IMR-90 (cell line): Measurements from ENCODE around the gene TIMM10. TPM values are rescaled to one million over a fixed set of nuclear protein-coding genes. Genes with fewer than 3 reads are reported as not detected.

Source experiments
- ATAC-seq: fragments of 200-7000 bp; cut with Tn5 transposase; 2 replicates; pipeline ENCODE4 v1.9.1; 2020; ENCODE audit warnings: low read depth, mild to moderate bottlenecking, moderate library complexity
- BruUV-seq: library from RNA; stranded (reverse); fragments of 400-500 nt; replicated peaks from 2 replicates; lab custom pipeline; 2021; lab: Mats Ljungman, UMichigan
- CTCF ChIA-PET: fragments of 300-600 bp; formaldehyde crosslinking; extraction: SDS; loops from one replicate; lab custom pipeline; 2021; ENCODE audit warnings: antibody characterized with exemption; lab: Yijun Ruan, JAX
- POLR2A ChIA-PET: fragments of 300-600 bp; sonication (Branson Sonifier 250); formaldehyde crosslinking; loops from one replicate; lab custom pipeline; 2022; ENCODE audit warnings: antibody characterized with exemption; ENCODE audit not compliant: unreplicated experiment; lab: Charles Lee
- DNase-seq: peaks from one replicate; pipeline ENCODE4 v3.0.0; 2013
- H2AFZ ChIP-seq: replicated peaks from 2 replicates; pipeline ENCODE3; 2013; ENCODE audit warnings: low read length, mild to moderate bottlenecking; ENCODE audit not compliant: poor library complexity
- H2AK5ac ChIP-seq: 2 replicates; pipeline ENCODE4 v1.6.1; 2013; ENCODE audit warnings: low read depth, low read length, inconsistent platforms
- H2AK9ac ChIP-seq: replicated peaks from 2 replicates; pipeline ENCODE3; 2013; ENCODE audit warnings: mild to moderate bottlenecking, low read depth, low read length, moderate library complexity; ENCODE audit not compliant: poor library complexity
- H2BK120ac ChIP-seq: 2 replicates; pipeline ENCODE4 v1.6.1; 2013; ENCODE audit warnings: low read depth, low read length, inconsistent platforms
- H2BK15ac ChIP-seq: 3 replicates; pipeline ENCODE4 v1.6.1; 2013; ENCODE audit warnings: low read depth, low read length, inconsistent platforms
- H2BK20ac ChIP-seq: 2 replicates; pipeline ENCODE4 v1.6.1; 2013; ENCODE audit warnings: low read depth, mild to moderate bottlenecking, inconsistent platforms, low read length, moderate library complexity
- H2BK5ac ChIP-seq: 2 replicates; pipeline ENCODE4 v1.6.1; 2013; ENCODE audit warnings: mild to moderate bottlenecking, low read depth, low read length, inconsistent platforms; ENCODE audit not compliant: poor library complexity, severe bottlenecking
- H3K14ac ChIP-seq: replicated peaks from 2 replicates; pipeline ENCODE4 v1.6.1; 2013; ENCODE audit warnings: low read depth, low read length, inconsistent platforms
- H3K18ac ChIP-seq: 2 replicates; pipeline ENCODE4 v1.6.1; 2013; ENCODE audit warnings: low read depth, low read length, control low read depth
- H3K23ac ChIP-seq: 2 replicates; pipeline ENCODE4 v1.6.1; 2013; ENCODE audit warnings: low read depth, low read length, inconsistent platforms
- H3K27ac ChIP-seq: 2 replicates; pipeline ENCODE4 v1.5.1; 2013; ENCODE audit warnings: mild to moderate bottlenecking, control low read depth, low read length; ENCODE audit not compliant: insufficient read depth
- H3K27me3 ChIP-seq: 2 replicates; pipeline ENCODE4 v1.6.1; 2013; ENCODE audit warnings: low read length; ENCODE audit not compliant: control insufficient read depth, insufficient read depth
- H3K36me3 ChIP-seq: 2 replicates; pipeline ENCODE4 v1.6.1; 2013; ENCODE audit warnings: low read length, mixed read lengths; ENCODE audit not compliant: control insufficient read depth, insufficient read depth
- H3K4ac ChIP-seq: 2 replicates; pipeline ENCODE4 v1.6.1; 2013; ENCODE audit warnings: low read depth, low read length, inconsistent platforms
- H3K4me1 ChIP-seq: 2 replicates; pipeline ENCODE4 v1.6.1; 2013; ENCODE audit warnings: low read length, mixed read lengths; ENCODE audit not compliant: control insufficient read depth, insufficient read depth
- H3K4me2 ChIP-seq: 2 replicates; pipeline ENCODE4 v1.6.1; 2013; ENCODE audit warnings: low read depth, mild to moderate bottlenecking, control low read depth, low read length, moderate library complexity
- H3K4me3 ChIP-seq: 2 replicates; pipeline ENCODE4 v1.5.1; 2013; ENCODE audit warnings: low read depth, mild to moderate bottlenecking, control low read depth, low read length, moderate library complexity; ENCODE audit not compliant: insufficient read depth
- H3K56ac ChIP-seq: 2 replicates; pipeline ENCODE4 v1.6.1; 2013; ENCODE audit warnings: low read length, inconsistent platforms; ENCODE audit not compliant: insufficient read depth; ENCODE audit errors: extremely low read depth
- H3K79me1 ChIP-seq, 2 experiments: 2 replicates each; pipeline ENCODE4 v1.6.1; 2013; ENCODE audit warnings: low read length in 2 of 2, inconsistent platforms in 1 of 2, low read depth in 1 of 2
- H3K9ac ChIP-seq: 2 replicates; pipeline ENCODE4 v1.6.1; 2013; ENCODE audit warnings: low read depth, low read length, control low read depth
- H3K9me1 ChIP-seq: 2 replicates; pipeline ENCODE4 v1.6.1; 2013; ENCODE audit warnings: low read length, inconsistent platforms; ENCODE audit not compliant: insufficient read depth
- H3K9me3 ChIP-seq: 2 replicates; pipeline ENCODE4 v1.6.1; 2013; ENCODE audit warnings: low read length; ENCODE audit not compliant: control insufficient read depth, insufficient read depth
- H4K20me1 ChIP-seq: 2 replicates; pipeline ENCODE4 v1.6.1; 2013; ENCODE audit warnings: low read length, inconsistent platforms; ENCODE audit not compliant: insufficient read depth
- H4K5ac ChIP-seq: 2 replicates; pipeline ENCODE4 v1.6.1; 2013; ENCODE audit warnings: mild to moderate bottlenecking, low read depth, low read length, control low read depth
- H4K8ac ChIP-seq, 2 experiments: 2 replicates each; pipeline ENCODE4 v1.6.1; 2013; ENCODE audit warnings: low read depth in 2 of 2, low read length in 2 of 2, control low read depth in 1 of 2, inconsistent platforms in 1 of 2
- H4K91ac ChIP-seq: 2 replicates; pipeline ENCODE4 v1.6.1; 2013; ENCODE audit warnings: low read depth, low read length, inconsistent platforms; ENCODE audit not compliant: insufficient read depth
- BHLHE40 ChIP-seq: fragments of 150-350 bp; IDR thresholded peaks from 2 replicates; pipeline ENCODE4 v1.6.1; 2016; ENCODE audit warnings: mild to moderate bottlenecking, low read depth, low read length
- CEBPB ChIP-seq: IDR thresholded peaks from 2 replicates; pipeline ENCODE4 v1.6.1; 2012; ENCODE audit warnings: low read depth, low read length, improper control_type of control experiment
- CHD1 ChIP-seq: IDR thresholded peaks from 2 replicates; pipeline ENCODE4 v1.6.1; 2012; ENCODE audit warnings: low read depth, low read length, improper control_type of control experiment
- FOS ChIP-seq: fragments of 150-350 bp; IDR thresholded peaks from 2 replicates; pipeline ENCODE4 v1.6.1; 2016; ENCODE audit warnings: low read depth, low read length
- MAFK ChIP-seq: IDR thresholded peaks from 2 replicates; pipeline ENCODE4 v1.6.1; 2012; ENCODE audit warnings: low read depth, low read length, improper control_type of control experiment
- MAZ ChIP-seq: IDR thresholded peaks from 2 replicates; pipeline ENCODE4 v1.6.1; 2012; ENCODE audit warnings: low read depth, mild to moderate bottlenecking, low read length, improper control_type of control experiment, moderate library complexity, borderline replicate concordance
- MXI1 ChIP-seq: IDR thresholded peaks from 2 replicates; pipeline ENCODE4 v1.6.1; 2012; ENCODE audit warnings: low read depth, mild to moderate bottlenecking, low read length, moderate library complexity, borderline replicate concordance
- NFE2L2 ChIP-seq: fragments of 150-350 bp; IDR thresholded peaks from 2 replicates; pipeline ENCODE4 v1.6.1; 2016; ENCODE audit warnings: low read depth, mild to moderate bottlenecking, low read length
- POLR2A ChIP-seq: IDR thresholded peaks from 2 replicates; pipeline ENCODE4 v1.6.1; 2012; ENCODE audit warnings: mild to moderate bottlenecking, low read depth, low read length
- RAD21 ChIP-seq: IDR thresholded peaks from 2 replicates; pipeline ENCODE4 v1.6.1; 2012; ENCODE audit warnings: low read length, improper control_type of control experiment
- RCOR1 ChIP-seq: IDR thresholded peaks from 2 replicates; pipeline ENCODE4 v1.6.1; 2012; ENCODE audit warnings: mild to moderate bottlenecking, low read length, improper control_type of control experiment; ENCODE audit not compliant: insufficient replicate concordance
- RFX5 ChIP-seq: IDR thresholded peaks from 2 replicates; pipeline ENCODE4 v1.8.0; 2012; ENCODE audit warnings: low read depth, mild to moderate bottlenecking, low read length, moderate library complexity
- SMC3 ChIP-seq: fragments of 150-350 bp; IDR thresholded peaks from 2 replicates; pipeline ENCODE4 v1.6.1; 2016; ENCODE audit warnings: low read depth, mild to moderate bottlenecking, antibody characterized with exemption, low read length, moderate library complexity
- WGBS, 2 experiments: methylation state at CpG; one replicate each; pipeline versions ENCODE4 v1.1.5 to v1.1.7; 2013; ENCODE audit warnings: missing lambda C conversion rate in 2 of 2; ENCODE audit not compliant: insufficient read length in 1 of 2; ENCODE audit errors: extremely low coverage in 2 of 2; 5-methylcytosine and 5-hydroxymethylcytosine counted together
- dilution Hi-C: fragments of 300-500 bp; cut with HindIII; formaldehyde crosslinking; loops from one replicate; pipeline ENCODE4 v1.14.3; 2018; ENCODE audit warnings: low sequenced_read_pairs; ENCODE audit not compliant: unreplicated experiment
- in situ Hi-C: fragments of 300-500 bp; cut with MboI; formaldehyde crosslinking; loops from 3 replicates; pipeline ENCODE4 v1.14.3; 2019; ENCODE audit warnings: low sequenced_read_pairs, inconsistent platforms, mixed read lengths
- intact Hi-C: fragments of 100-400 bp; cut with micrococcal nuclease; formaldehyde crosslinking; loops from 2 replicates; pipeline ENCODE4 v1.10.0; 2022
- polyA plus RNA-seq, 3 experiments: library from polyadenylated mRNA; depleted of rRNA; stranded (reverse); fragments of >200 nt; gene quantifications; 2 replicates each; pipeline ENCODE4 v1.2.3, GENCODE V29; 2012; ENCODE audit warnings: low replicate concordance in 1 of 3
- total RNA-seq: library from RNA; depleted of rRNA; stranded (reverse); fragments of >200 nt; gene quantifications from 2 replicates; pipeline ENCODE4 v1.2.3, GENCODE V29; 2012
- TF ChIP-seq, protein P1 (sequence below): fragments of 150-350 bp; IDR thresholded peaks from 2 replicates; pipeline ENCODE4 v1.6.1; 2016; ENCODE audit warnings: low read depth, mild to moderate bottlenecking, low read length, moderate library complexity, borderline replicate concordance
- TF ChIP-seq, protein P2 (sequence below): conservative IDR thresholded peaks from 2 replicates; pipeline ENCODE4 v1.5.1; 2012; ENCODE audit warnings: mild to moderate bottlenecking, low read depth, low read length, improper control_type of control experiment
- TF ChIP-seq, protein P3 (sequence below): fragments of 150-350 bp; IDR thresholded peaks from 2 replicates; pipeline ENCODE4 v1.6.1; 2017; ENCODE audit warnings: mild to moderate bottlenecking, antibody characterized with exemption, low read length, low read depth

The TIMM10 gene
- total and polyA plus RNA-seq, 2 of the 4 experiments (the other 2 are of a cell fraction) = 96.8 to 135 TPM

DNA sequence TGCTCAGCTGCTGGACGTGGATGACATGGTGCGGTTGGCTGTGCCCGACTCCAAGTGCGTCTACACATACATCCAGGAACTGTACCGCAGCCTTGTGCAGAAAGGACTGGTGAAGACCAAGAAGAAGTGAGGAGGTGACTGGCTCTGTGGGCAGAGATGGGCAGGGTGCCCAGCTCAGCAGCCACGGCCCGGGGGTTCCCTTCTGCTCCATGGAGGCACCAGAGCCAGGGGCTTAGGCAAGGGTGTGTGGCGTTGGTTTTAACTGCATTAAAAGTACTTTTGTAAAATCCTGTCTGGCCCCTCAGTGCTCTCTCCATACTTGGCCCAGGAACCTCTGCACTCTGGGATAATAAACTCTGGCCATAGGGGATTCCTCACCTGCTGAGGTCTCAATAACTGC lies 19.4 kb upstream of the TIMM10 start:
- H4K5ac ChIP-seq = no peak overlapping the region
- H4K91ac ChIP-seq = no peak overlapping the region
- H3K4me3 ChIP-seq = no peak overlapping the region
- POLR2A ChIA-PET = no interaction called here
- no peak overlapping the region for H3K23ac ChIP-seq
- no peak for DNase-seq
- H3K14ac ChIP-seq = no peak overlapping the region
- H2BK15ac ChIP-seq = no peak overlapping the region
- H3K4me2 ChIP-seq = no peak overlapping the region
- TF ChIP-seq, protein P1, sequence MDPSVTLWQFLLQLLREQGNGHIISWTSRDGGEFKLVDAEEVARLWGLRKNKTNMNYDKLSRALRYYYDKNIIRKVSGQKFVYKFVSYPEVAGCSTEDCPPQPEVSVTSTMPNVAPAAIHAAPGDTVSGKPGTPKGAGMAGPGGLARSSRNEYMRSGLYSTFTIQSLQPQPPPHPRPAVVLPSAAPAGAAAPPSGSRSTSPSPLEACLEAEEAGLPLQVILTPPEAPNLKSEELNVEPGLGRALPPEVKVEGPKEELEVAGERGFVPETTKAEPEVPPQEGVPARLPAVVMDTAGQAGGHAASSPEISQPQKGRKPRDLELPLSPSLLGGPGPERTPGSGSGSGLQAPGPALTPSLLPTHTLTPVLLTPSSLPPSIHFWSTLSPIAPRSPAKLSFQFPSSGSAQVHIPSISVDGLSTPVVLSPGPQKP = no peak
- TF ChIP-seq NFE2L2 = no peak
- no peak for TF ChIP-seq CHD1
- TF ChIP-seq RCOR1 = no peak
- TF ChIP-seq RAD21 = no peak
- TF ChIP-seq BHLHE40 = no peak
- no peak for TF ChIP-seq FOS
- no peak for TF ChIP-seq CEBPB
- TF ChIP-seq POLR2A = no peak
- no peak for TF ChIP-seq RFX5
- TF ChIP-seq MAFK = no peak
- TF ChIP-seq, protein P2, sequence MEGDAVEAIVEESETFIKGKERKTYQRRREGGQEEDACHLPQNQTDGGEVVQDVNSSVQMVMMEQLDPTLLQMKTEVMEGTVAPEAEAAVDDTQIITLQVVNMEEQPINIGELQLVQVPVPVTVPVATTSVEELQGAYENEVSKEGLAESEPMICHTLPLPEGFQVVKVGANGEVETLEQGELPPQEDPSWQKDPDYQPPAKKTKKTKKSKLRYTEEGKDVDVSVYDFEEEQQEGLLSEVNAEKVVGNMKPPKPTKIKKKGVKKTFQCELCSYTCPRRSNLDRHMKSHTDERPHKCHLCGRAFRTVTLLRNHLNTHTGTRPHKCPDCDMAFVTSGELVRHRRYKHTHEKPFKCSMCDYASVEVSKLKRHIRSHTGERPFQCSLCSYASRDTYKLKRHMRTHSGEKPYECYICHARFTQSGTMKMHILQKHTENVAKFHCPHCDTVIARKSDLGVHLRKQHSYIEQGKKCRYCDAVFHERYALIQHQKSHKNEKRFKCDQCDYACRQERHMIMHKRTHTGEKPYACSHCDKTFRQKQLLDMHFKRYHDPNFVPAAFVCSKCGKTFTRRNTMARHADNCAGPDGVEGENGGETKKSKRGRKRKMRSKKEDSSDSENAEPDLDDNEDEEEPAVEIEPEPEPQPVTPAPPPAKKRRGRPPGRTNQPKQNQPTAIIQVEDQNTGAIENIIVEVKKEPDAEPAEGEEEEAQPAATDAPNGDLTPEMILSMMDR = no peak
- no peak for TF ChIP-seq SMC3
- TF ChIP-seq MAZ = no peak
- no peak for TF ChIP-seq MXI1
- TF ChIP-seq, protein P3, sequence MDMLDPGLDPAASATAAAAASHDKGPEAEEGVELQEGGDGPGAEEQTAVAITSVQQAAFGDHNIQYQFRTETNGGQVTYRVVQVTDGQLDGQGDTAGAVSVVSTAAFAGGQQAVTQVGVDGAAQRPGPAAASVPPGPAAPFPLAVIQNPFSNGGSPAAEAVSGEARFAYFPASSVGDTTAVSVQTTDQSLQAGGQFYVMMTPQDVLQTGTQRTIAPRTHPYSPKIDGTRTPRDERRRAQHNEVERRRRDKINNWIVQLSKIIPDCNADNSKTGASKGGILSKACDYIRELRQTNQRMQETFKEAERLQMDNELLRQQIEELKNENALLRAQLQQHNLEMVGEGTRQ = no peak
- H3K27ac ChIP-seq = no peak overlapping the region
- WGBS, 2 experiments = no CpG with 5 or more reads among the region's 8 CpGs
- H2AFZ ChIP-seq = no peak overlapping the region
- no peaks in the 10 kb centered on the region for H3K27me3 ChIP-seq
- intact Hi-C loops (no loop called here), dilution Hi-C loops (no loop called here), in situ Hi-C loops (no loop called here)
- H2AK9ac ChIP-seq = no peak overlapping the region
- H2AK5ac ChIP-seq = no peak overlapping the region
- H3K9me1 ChIP-seq = no peaks in the 10 kb centered on the region
- H4K20me1 ChIP-seq = no peaks in the 10 kb centered on the region
- H4K8ac ChIP-seq = no peak overlapping the region
- peaks cover 47% of the 10 kb centered on the region for H3K36me3 ChIP-seq
- no peak overlapping the region for H2BK5ac ChIP-seq
- no peak overlapping the region for H3K56ac ChIP-seq
- no peak overlapping the region for H3K18ac ChIP-seq
- no peak overlapping the region for H3K9ac ChIP-seq
- no TSS peak for BruUV-seq
- H3K4me1 ChIP-seq = no peaks in the 10 kb centered on the region
- no peak overlapping the region for H3K4ac ChIP-seq
- no peak overlapping the region for H2BK20ac ChIP-seq
- no peaks in the 10 kb centered on the region for H3K79me1 ChIP-seq
- CTCF ChIA-PET = no interaction called here
- no peaks in the 10 kb centered on the region for H3K9me3 ChIP-seq
- ATAC-seq = no peak
- no peak overlapping the region for H2BK120ac ChIP-seq
